ENCODE measurements around the gene SLC35G6. TPM values are rescaled to one million over a fixed set of nuclear protein-coding genes. Genes with fewer than 3 reads are reported as not detected.
A peak's percentile ranks its signal among the peaks of the same experiment; 100 is the strongest.

Gene SLC35G6
- total RNA-seq, 1 donor from 2014 or later: not detected

- ATAC-seq: no peak
- intact Hi-C loops (cut with DNase I): no loop called here
Measured at GRCh38 chr17:7491583-7491982, 10.3 kb downstream of the SLC35G6 start.

GRCh38 chr17:7493941-7494340 lies 12.7 kb downstream of the SLC35G6 start:
- DNase-seq (ENCODE audit: missing footprints) (no peak), ATAC-seq (no peak)
- intact Hi-C loops (cut with DNase I): no loop called here

More at GRCh38 chr17:7491583-7491982, 10.3 kb downstream of the SLC35G6 start:
- DNase-seq (ENCODE audit: missing footprints): no peak

GRCh38 chr17:7495906-7496434 lies 14.7 kb downstream of the SLC35G6 start:
- ATAC-seq (no peak), DNase-seq (ENCODE audit: missing footprints) (no peak)
- intact Hi-C loops (cut with DNase I): no loop called here

- intact Hi-C loops (cut with DNase I): no loop called here
- DNase-seq (ENCODE audit: missing footprints) (no peak), ATAC-seq (no peak)
Measured at GRCh38 chr17:7496470-7497183, 15.4 kb downstream of the SLC35G6 start.

- intact Hi-C loops (cut with DNase I): no loop called here
- DNase-seq (ENCODE audit: missing footprints) (no peak), ATAC-seq (peak; percentile 20)
Measured at GRCh38 chr17:7497228-7497627, 16.0 kb downstream of the SLC35G6 start.

- no peak for DNase-seq (ENCODE audit: missing footprints)
- ATAC-seq: no peak
- intact Hi-C loops (cut with DNase I): no loop called here
Measured at GRCh38 chr17:7497636-7498035, 16.4 kb downstream of the SLC35G6 start.

GRCh38 chr17:7499161-7499560 lies 17.9 kb downstream of the SLC35G6 start:
- ATAC-seq: no peak
- DNase-seq (ENCODE audit: missing footprints): no peak
- intact Hi-C loops (cut with DNase I): no loop called here

- intact Hi-C loops (cut with DNase I): no loop called here
- DNase-seq (ENCODE audit: missing footprints) (no peak), ATAC-seq (no peak)
Measured at GRCh38 chr17:7501729-7502128, 20.5 kb downstream of the SLC35G6 start.

GRCh38 chr17:7502171-7502847 lies 21.1 kb downstream of the SLC35G6 start:
- ATAC-seq (peak; percentile 18), DNase-seq (ENCODE audit: missing footprints) (no peak)
- intact Hi-C loops (cut with DNase I): no loop called here

GRCh38 chr17:7502987-7503386 lies 21.7 kb downstream of the SLC35G6 start:
- intact Hi-C loops (cut with DNase I): no loop called here
- ATAC-seq (no peak), DNase-seq (ENCODE audit: missing footprints) (no peak)

- ATAC-seq (no peak), DNase-seq (ENCODE audit: missing footprints) (no peak)
- intact Hi-C loops (cut with DNase I): no loop called here
Measured at GRCh38 chr17:7503521-7503920, 22.3 kb downstream of the SLC35G6 start.

GRCh38 chr17:7508145-7508544 lies 26.9 kb downstream of the SLC35G6 start:
- DNase-seq (ENCODE audit: missing footprints): no peak
- intact Hi-C loops (cut with DNase I): no loop called here
- no peak for ATAC-seq

GRCh38 chr17:7508846-7509245 lies 27.6 kb downstream of the SLC35G6 start:
- no peak for DNase-seq (ENCODE audit: missing footprints)
- no peak for ATAC-seq
- intact Hi-C loops (cut with DNase I): no loop called here

- ATAC-seq (no peak), DNase-seq (ENCODE audit: missing footprints) (no peak)
- intact Hi-C loops (cut with DNase I): no loop called here
Measured at GRCh38 chr17:7509937-7510336, 28.7 kb downstream of the SLC35G6 start.

- intact Hi-C loops (cut with DNase I): no loop called here
- ATAC-seq (no peak), DNase-seq (ENCODE audit: missing footprints) (no peak)
Measured at GRCh38 chr17:7511108-7511507, 29.9 kb downstream of the SLC35G6 start.

- ATAC-seq (no peak), DNase-seq (ENCODE audit: missing footprints) (no peak)
- intact Hi-C loops (cut with DNase I): no loop called here
Measured at GRCh38 chr17:7512105-7512504, 30.9 kb downstream of the SLC35G6 start.

- no peak for ATAC-seq
- DNase-seq (ENCODE audit: missing footprints): no peak
- intact Hi-C loops (cut with DNase I): no loop called here
Measured at GRCh38 chr17:7512824-7513540, 31.7 kb downstream of the SLC35G6 start.

GRCh38 chr17:7513850-7514419 lies 32.7 kb downstream of the SLC35G6 start:
- intact Hi-C loops (cut with DNase I): loop anchor here (1.0 kb wide), 1 partner anchor 47 kb away; the partner anchor contains the start of gene SENP3
- no peak for DNase-seq (ENCODE audit: missing footprints)
- ATAC-seq: no peak

- intact Hi-C loops (cut with DNase I): no loop called here
- ATAC-seq: no peak
- DNase-seq (ENCODE audit: missing footprints): no peak
Measured at GRCh38 chr17:7515911-7516610, 34.8 kb downstream of the SLC35G6 start.

All from Right ventricle myocardium inferior (tissue), 1 donor.